NB4 (cell line): Measurements from ENCODE around the gene PSMA7.

Source experiments
- CTCF ChIP-seq: IDR thresholded peaks from one replicate; pipeline ENCODE4 v1.5.1; 2012; ENCODE audit warnings: low read depth, low read length
- MAX ChIP-seq: IDR thresholded peaks from 2 replicates; pipeline ENCODE4 v1.6.1; 2011; ENCODE audit warnings: low read depth, low read length
- POLR2A ChIP-seq: IDR thresholded peaks from 2 replicates; pipeline ENCODE4 v1.6.1; 2011; ENCODE audit warnings: mild to moderate bottlenecking; ENCODE audit not compliant: insufficient read length; ENCODE audit errors: extremely low read depth

- TF ChIP-seq CTCF = no peak
- no peak for TF ChIP-seq POLR2A
- no peak for TF ChIP-seq MAX
These were observed 37.6 kb downstream of the PSMA7 start for GRCh38 chr20:62105592-62105991.
